ENCODE data around the gene ASTN2. TPM values are rescaled to one million over a fixed set of nuclear protein-coding genes. Genes with fewer than 3 reads are reported as not detected.
"Not testable (repeated sequence)": the region's sequence is repeated elsewhere in the genome, so short reads cannot be mapped to it uniquely, and the experiment has no call there.

Gene ASTN2
- polyA plus RNA-seq, 4 donors = 13.7 to 15.5 (median 14.5) TPM

DNA sequence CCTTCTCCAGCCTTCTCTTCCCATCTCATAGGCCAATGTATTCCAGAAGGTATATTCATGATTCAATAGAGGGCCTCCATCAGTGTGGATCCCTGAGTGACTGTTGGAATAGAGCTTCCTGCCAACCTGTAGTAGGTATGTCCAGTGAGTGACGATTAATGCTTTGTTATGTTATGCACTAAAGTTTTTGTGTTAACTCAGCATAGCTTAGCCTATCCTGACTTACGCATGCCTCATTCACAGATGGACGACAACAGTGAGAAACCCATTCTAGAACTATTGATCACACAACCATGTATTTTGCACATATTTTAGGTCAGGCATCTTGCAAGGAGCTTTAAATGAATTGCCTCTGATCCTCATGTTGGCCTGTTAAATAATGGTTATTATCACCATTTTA lies 953.2 kb downstream of the ASTN2 start:
- DNase-seq (ENCODE audit: low read depth in 4 of 4, low spot score in 2 of 4) = no peak

DNA sequence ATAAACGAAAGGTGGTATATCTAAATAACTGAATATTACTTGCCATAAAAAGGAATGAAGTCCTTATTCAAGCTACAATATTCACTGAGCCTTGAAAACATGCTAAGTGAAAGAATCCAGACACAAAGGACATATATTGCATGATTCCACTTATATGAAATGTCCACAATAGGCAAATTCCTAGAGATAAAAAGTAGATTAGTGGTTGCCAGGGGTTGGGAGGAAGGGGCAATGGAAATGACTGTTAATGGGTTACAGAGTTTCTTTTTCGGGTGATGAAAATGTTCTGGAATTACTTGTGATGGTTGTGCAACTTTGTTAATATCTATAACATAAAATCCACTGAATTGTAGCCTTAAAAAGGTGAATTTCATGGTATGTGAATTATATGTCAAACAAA lies 954.8 kb downstream of the ASTN2 start:
- no peak for DNase-seq (ENCODE audit: low read depth in 4 of 4, low spot score in 2 of 4)

GRCh38 chr9:116459576-116459975 lies 955.3 kb downstream of the ASTN2 start:
- DNase-seq (ENCODE audit: low read depth in 4 of 4, low spot score in 2 of 4) = no peak

DNA sequence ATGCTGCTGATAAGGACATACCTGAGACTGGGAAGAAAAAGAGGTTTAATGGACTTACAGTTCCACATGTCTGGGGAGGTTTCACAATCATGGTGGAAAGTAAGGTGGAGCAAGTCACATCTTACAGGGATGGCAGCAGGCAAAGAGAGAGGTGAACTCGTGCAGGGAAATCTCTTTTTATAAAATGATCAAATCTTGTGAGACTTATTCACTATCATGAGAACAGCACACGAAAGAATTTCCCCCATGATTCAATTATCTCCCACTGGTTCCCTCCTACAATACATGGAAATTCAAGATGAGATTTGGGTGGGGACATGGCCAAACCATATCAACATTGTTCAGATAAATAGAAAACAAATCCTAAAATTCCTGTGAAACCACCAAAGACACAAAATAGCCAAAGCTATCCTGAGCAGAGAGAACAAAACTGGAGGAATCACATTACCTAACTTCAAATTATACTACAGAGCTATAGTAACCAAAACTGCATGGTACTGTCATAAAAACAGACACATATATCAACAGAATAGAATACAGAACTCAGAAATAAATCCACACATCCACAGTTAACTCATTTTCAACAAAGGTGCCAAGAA lies 958.3 kb downstream of the ASTN2 start:
- DNase-seq (ENCODE audit: low read depth in 4 of 4, low spot score in 2 of 4) = no peak

DNA sequence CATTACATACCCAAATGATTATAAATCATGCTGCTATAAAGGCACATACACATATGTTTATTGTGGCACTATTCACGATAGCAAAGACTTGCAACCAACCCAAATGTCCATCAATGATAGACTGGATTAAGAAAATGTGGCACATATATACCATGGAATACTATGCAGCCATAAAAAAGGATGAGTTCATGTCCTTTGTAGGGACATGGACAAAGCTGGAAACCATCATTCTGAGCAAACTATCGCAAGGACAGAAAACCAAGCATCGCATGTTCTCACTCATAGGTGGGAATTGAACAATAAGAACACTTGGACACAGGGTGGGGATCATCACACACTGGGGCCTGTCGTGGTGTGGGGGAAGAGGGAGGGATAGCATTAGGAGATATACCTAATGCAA lies 960.3 kb downstream of the ASTN2 start:
- DNase-seq (ENCODE audit: low read depth in 4 of 4, low spot score in 2 of 4) = not testable (repeated sequence)

- DNase-seq (ENCODE audit: low read depth in 4 of 4, low spot score in 2 of 4) = no peak
Measured at GRCh38 chr9:116453785-116454184, 961.1 kb downstream of the ASTN2 start.

DNA sequence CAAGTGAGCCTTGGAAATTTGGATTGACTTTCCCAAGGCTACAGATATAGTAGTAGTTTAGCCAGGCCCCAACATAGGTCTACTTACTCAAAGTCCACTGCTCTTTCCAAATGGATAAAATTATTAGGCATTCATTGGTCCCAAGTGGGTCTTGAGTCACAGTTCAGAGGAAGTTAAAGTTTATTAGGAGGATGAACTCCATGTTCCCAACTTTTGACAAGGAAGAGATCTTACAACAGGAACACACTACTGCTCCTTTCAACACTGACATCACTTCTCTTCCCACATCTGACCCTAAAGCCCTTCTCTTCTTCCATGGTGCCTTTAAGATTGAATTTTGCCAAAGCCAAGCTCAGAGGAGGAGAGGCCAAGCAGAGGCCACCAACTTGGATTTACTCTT lies 962.2 kb downstream of the ASTN2 start:
- no peak for DNase-seq (ENCODE audit: low read depth in 4 of 4, low spot score in 2 of 4)

GRCh38 chr9:116452227-116452626 lies 962.6 kb downstream of the ASTN2 start:
- no peak for DNase-seq (ENCODE audit: low read depth in 4 of 4, low spot score in 2 of 4)

GRCh38 chr9:116451500-116452115 lies 963.2 kb downstream of the ASTN2 start:
- DNase-seq (ENCODE audit: low read depth in 4 of 4, low spot score in 2 of 4) = no peak

- no peak for DNase-seq (ENCODE audit: low read depth in 4 of 4, low spot score in 2 of 4)
Measured at GRCh38 chr9:116450378-116451139, 964.3 kb downstream of the ASTN2 start.

DNA sequence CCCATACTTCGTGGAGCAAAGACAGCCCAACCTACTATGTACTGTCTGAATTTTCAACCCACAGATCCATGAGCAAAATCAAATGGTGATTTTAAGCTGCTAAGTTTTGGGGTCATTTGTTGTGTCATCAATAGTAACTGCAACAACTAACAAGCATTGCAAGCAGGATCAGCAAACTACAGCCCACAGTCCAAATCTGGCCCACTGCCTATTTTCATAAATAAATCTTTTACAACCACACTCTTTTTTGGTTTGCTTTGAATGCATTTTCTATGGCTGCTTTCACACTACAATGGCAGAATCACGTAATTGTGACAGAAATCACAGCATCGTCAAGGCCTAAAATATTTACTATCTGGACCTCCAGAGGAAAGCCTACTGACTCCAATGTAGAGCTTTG lies 964.9 kb downstream of the ASTN2 start:
- DNase-seq (ENCODE audit: low read depth in 4 of 4, low spot score in 2 of 4) = no peak

GRCh38 chr9:116448431-116448830 lies 966.4 kb downstream of the ASTN2 start:
- no peak for DNase-seq (ENCODE audit: low read depth in 4 of 4, low spot score in 2 of 4)

DNA sequence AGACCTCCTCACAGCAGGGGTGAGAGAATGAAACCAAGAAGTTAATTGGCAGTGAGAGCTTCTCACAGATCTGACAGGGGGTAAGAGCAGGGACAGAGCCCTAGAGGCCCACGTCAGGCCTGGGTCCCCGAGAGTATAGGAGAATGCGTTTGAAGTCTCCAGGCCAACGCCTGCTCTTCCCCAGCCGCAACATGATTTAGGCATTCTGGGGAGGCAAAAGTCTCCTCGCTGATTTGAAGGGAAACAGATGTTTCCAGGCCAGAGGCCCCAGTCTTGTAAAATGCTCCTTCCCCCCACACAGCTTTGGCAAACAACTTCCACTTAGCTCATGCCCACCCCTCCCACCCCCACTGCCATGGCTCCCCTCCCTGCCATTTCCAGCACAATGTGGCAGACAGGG lies 966.9 kb downstream of the ASTN2 start:
- peak in 2 of 4 donors; percentile 37 to 77 for DNase-seq (ENCODE audit: low read depth in 4 of 4, low spot score in 2 of 4)

GRCh38 chr9:116442528-116442927 lies 972.3 kb downstream of the ASTN2 start:
- DNase-seq (ENCODE audit: low read depth in 4 of 4, low spot score in 2 of 4) = no peak

DNA sequence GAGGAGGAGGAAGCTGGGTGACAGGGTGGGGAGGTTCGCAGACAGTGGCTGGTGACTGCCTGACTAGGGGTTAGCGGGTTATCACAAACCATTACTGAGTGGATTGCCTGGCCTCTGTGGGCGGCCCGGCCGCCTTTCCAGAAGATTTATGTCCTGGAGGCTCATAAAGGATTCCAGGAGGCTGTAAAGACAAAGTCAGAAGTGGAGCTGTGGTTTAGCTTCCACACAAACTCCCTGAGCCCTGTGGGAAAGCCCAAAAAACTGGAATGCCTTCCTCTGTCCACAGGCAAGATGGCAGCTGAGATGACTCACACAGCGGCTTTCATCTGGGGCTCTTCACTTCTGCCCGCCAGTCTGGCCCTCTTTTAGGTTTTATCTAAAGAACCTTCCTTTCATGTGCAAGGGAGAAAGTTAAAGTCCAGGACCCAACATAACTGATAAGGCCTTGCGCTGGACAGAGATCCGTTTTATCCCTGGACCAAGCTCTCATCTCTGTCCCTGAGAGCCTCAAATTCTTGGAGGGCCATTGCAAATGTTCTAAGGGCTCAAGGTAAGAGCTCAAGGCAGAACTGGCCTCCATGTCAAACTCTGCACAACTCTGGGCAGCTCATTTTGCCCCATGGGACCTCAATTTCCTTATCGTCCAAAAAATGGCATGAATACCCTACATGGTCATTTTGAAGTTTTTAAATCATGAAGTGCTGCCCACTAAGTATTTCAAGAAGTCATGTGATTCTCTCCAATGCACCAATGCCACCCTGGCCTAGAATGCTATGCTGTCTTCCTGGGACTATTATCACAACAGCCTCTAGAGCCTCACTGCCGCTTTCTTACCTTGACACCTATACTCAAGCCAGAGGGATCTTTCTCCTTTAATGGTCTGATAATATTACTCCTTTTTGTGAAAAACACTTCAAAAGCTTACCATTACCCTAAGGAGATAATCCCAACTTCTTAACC lies 977.2 kb downstream of the ASTN2 start:
- no peak for DNase-seq (ENCODE audit: low read depth in 4 of 4, low spot score in 2 of 4)

DNA sequence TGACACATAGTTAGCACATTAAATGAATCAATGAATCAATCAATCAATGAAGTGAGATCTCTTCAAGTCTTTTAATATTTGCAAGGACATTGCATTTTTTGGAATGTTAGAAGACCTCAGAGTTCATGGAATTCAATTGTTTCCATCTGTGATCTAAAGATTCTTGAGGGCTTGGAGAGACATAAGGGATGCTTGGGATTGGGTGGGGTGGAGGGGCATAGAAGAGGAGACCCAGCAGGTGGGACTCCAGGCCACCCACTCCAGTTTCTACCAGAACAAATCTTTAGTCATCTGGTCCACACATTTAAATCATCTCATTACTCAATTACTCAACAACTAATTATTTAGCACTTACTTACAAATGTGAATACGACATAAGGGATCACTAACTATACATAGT lies 978.7 kb downstream of the ASTN2 start:
- DNase-seq (ENCODE audit: low read depth in 4 of 4, low spot score in 2 of 4) = no peak

GRCh38 chr9:116435706-116436105 lies 979.2 kb downstream of the ASTN2 start:
- DNase-seq (ENCODE audit: low read depth in 4 of 4, low spot score in 2 of 4) = no peak

- no peak for DNase-seq (ENCODE audit: low read depth in 4 of 4, low spot score in 2 of 4)
Measured at GRCh38 chr9:116434314-116434713, 980.5 kb downstream of the ASTN2 start.

GRCh38 chr9:116432051-116432450 lies 982.8 kb downstream of the ASTN2 start:
- DNase-seq (ENCODE audit: low read depth in 4 of 4, low spot score in 2 of 4) = no peak

GRCh38 chr9:116430849-116431248 lies 984.0 kb downstream of the ASTN2 start:
- DNase-seq (ENCODE audit: low read depth in 4 of 4, low spot score in 2 of 4) = no peak

DNA sequence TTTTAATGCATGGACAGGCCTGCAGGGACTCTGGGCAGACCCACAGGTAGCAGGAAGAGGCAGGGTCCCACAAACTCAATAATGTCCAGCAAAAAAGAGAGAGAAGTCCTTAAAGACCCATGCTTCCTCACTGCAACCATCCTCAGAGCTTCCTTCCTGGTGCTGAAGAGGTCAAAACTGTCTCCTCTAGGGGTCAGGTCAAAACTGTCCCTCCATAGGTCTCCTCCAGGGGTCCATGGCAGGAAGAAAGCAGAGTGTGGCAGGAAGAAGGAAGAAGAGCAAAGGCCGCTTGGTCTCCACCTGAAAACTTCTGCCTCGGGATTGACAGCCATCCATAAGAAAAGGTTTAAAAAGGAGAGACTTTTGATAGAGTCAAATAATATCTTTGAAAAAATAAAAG lies 989.6 kb downstream of the ASTN2 start:
- no peak for DNase-seq (ENCODE audit: low read depth in 4 of 4, low spot score in 2 of 4)
